Measurements from ENCODE around the gene DCAF6. TPM values are rescaled to one million over a fixed set of nuclear protein-coding genes. Genes with fewer than 3 reads are reported as not detected.

The DCAF6 gene

Small RNA genes within 50 kb of the gene (small RNA-seq; reads per million reads assigned to genes)
- not detected for gene MIR1255B2 (ENCODE audit: insufficient read depth)

Data from mesendoderm (in vitro differentiated cells).